Activated CD4-positive, alpha-beta memory T cell treated with anti-CD3 and anti-CD28 coated beads for 36 hours (primary cell): ENCODE results near the gene KIF9. TPM values are rescaled to one million over a fixed set of nuclear protein-coding genes. Genes with fewer than 3 reads are reported as not detected.
"Not testable (repeated sequence)": the region's sequence is repeated elsewhere in the genome, so short reads cannot be mapped to it uniquely, and the experiment has no call there.

ENCODE experiments used
- CTCF ChIA-PET: fragments of 350-600 bp; sonication (Branson Sonifier 250); formaldehyde crosslinking; loops from one replicate; lab custom pipeline; 2021; ENCODE audit warnings: antibody characterized with exemption, inconsistent platforms; lab: Charles Lee
- POLR2A ChIA-PET: fragments of 350-600 bp; sonication (Branson Sonifier 250); formaldehyde crosslinking; loops from one replicate; lab custom pipeline; 2021; ENCODE audit warnings: antibody characterized with exemption; lab: Charles Lee
- DNase-seq: peaks from one replicate; pipeline ENCODE4 v3.0.0-alpha.2; 2020
- H3K27ac Mint-ChIP-seq: one replicate; pipeline ENCODE4 v1.8.0; 2021; ENCODE audit warnings: mixed read lengths
- H3K27me3 Mint-ChIP-seq: one replicate; pipeline ENCODE4 v1.8.0; 2021; ENCODE audit warnings: mixed read lengths
- H3K36me3 Mint-ChIP-seq: one replicate; pipeline ENCODE4 v1.8.0; 2021; ENCODE audit warnings: mixed read lengths
- H3K4me1 Mint-ChIP-seq: one replicate; pipeline ENCODE4 v1.8.0; 2021; ENCODE audit warnings: low read depth, mixed read lengths
- H3K4me3 Mint-ChIP-seq: one replicate; pipeline ENCODE4 v1.8.0; 2021; ENCODE audit warnings: mild to moderate bottlenecking, mixed read lengths
- H3K9me3 Mint-ChIP-seq: one replicate; pipeline ENCODE4 v1.8.0; 2021; ENCODE audit warnings: mixed read lengths
- intact Hi-C: fragments of 100-400 bp; cut with micrococcal nuclease; formaldehyde crosslinking; loops from one replicate; pipeline ENCODE4 v1.15.1; 2023
- total RNA-seq, 2 experiments: library from RNA; stranded (reverse); gene quantifications; one replicate each; pipeline ENCODE4 v1.2.3, GENCODE V29; 2021

The KIF9 gene
- total RNA-seq, 2 experiments from 2014 or later: 3.3 to 4.9 TPM

- no peak for DNase-seq
- no peak overlapping the region for H3K4me3 Mint-ChIP-seq
- intact Hi-C loops: no loop called here
- POLR2A ChIA-PET: no interaction called here
- no peaks in the 10 kb centered on the region for H3K4me1 Mint-ChIP-seq
- no peaks in the 10 kb centered on the region for H3K27me3 Mint-ChIP-seq
- no peak overlapping the region for H3K27ac Mint-ChIP-seq
- no peaks in the 10 kb centered on the region for H3K36me3 Mint-ChIP-seq
- H3K9me3 Mint-ChIP-seq: no peaks in the 10 kb centered on the region
- CTCF ChIA-PET: no interaction called here
Observed at GRCh38 chr3:47245271-47245670, 37.3 kb downstream of the KIF9 start.

- CTCF ChIA-PET: no interaction called here
Observed at GRCh38 chr3:47244531-47245100, 38.0 kb downstream of the KIF9 start.

GRCh38 chr3:47243419-47244147, 39.0 kb downstream of the KIF9 start:
- POLR2A ChIA-PET: no interaction called here
- Mint-ChIP-seq H3K27me3 (no peaks in the 10 kb centered on the region), H3K4me1 (no peaks in the 10 kb centered on the region), H3K27ac (no peak overlapping the region), H3K36me3 (no peaks in the 10 kb centered on the region), H3K4me3 (no peak overlapping the region), H3K9me3 (no peaks in the 10 kb centered on the region)
- CTCF ChIA-PET: interaction anchor here (0.7 kb wide), 1 partner anchor 15 kb away, joined by 3 read pairs; no protein-coding TSS in a partner anchor
- DNase-seq: no peak
- intact Hi-C loops: no loop called here

More at GRCh38 chr3:47244531-47245100, 38.0 kb downstream of the KIF9 start:
- Mint-ChIP-seq H3K27me3 (no peaks in the 10 kb centered on the region), H3K36me3 (no peaks in the 10 kb centered on the region), H3K4me1 (no peaks in the 10 kb centered on the region), H3K27ac (no peak overlapping the region), H3K4me3 (no peak overlapping the region), H3K9me3 (no peaks in the 10 kb centered on the region)
- intact Hi-C loops: no loop called here
- POLR2A ChIA-PET: no interaction called here
- no peak for DNase-seq

- Mint-ChIP-seq H3K4me3 (no peak overlapping the region), H3K27me3 (no peaks in the 10 kb centered on the region), H3K36me3 (no peaks in the 10 kb centered on the region), H3K9me3 (no peaks in the 10 kb centered on the region), H3K4me1 (no peaks in the 10 kb centered on the region), H3K27ac (no peak overlapping the region)
- no peak for DNase-seq
- POLR2A ChIA-PET: no interaction called here
- intact Hi-C loops: no loop called here
- CTCF ChIA-PET: no interaction called here
Observed at GRCh38 chr3:47239929-47240328, 42.7 kb downstream of the KIF9 start.

GRCh38 chr3:47238017-47238416, 44.6 kb downstream of the KIF9 start:
- intact Hi-C loops: no loop called here
- Mint-ChIP-seq H3K4me1 (no peaks in the 10 kb centered on the region), H3K36me3 (no peaks in the 10 kb centered on the region), H3K27ac (no peak overlapping the region), H3K9me3 (no peaks in the 10 kb centered on the region), H3K27me3 (no peaks in the 10 kb centered on the region), H3K4me3 (no peak overlapping the region)
- no peak for DNase-seq
- ChIA-PET POLR2A (no interaction called here), CTCF (no interaction called here)

GRCh38 chr3:47228088-47228487, 54.5 kb downstream of the KIF9 start:
- intact Hi-C loops: no loop called here
- Mint-ChIP-seq H3K4me3 (no peak overlapping the region), H3K27ac (no peak overlapping the region), H3K4me1 (no peaks in the 10 kb centered on the region), H3K27me3 (no peaks in the 10 kb centered on the region), H3K36me3 (no peaks in the 10 kb centered on the region), H3K9me3 (no peaks in the 10 kb centered on the region)
- POLR2A ChIA-PET: no interaction called here
- DNase-seq: no peak
- CTCF ChIA-PET: no interaction called here

GRCh38 chr3:47227678-47228077, 54.9 kb downstream of the KIF9 start:
- DNase-seq: no peak
- intact Hi-C loops: no loop called here
- Mint-ChIP-seq H3K27ac (no peak overlapping the region), H3K9me3 (no peaks in the 10 kb centered on the region), H3K36me3 (no peaks in the 10 kb centered on the region), H3K4me3 (no peak overlapping the region), H3K27me3 (no peaks in the 10 kb centered on the region), H3K4me1 (no peaks in the 10 kb centered on the region)
- POLR2A ChIA-PET: no interaction called here
- CTCF ChIA-PET: no interaction called here

GRCh38 chr3:47225310-47225906, 57.2 kb downstream of the KIF9 start:
- POLR2A ChIA-PET: interaction anchor here (0.6 kb wide), 1 partner anchor 277 kb away, joined by 4 read pairs; no protein-coding TSS in a partner anchor
- intact Hi-C loops: no loop called here
- no peaks in the 10 kb centered on the region for H3K27me3 Mint-ChIP-seq
- H3K36me3 Mint-ChIP-seq: no peaks in the 10 kb centered on the region
- DNase-seq: no peak
- H3K4me1 Mint-ChIP-seq: no peaks in the 10 kb centered on the region
- no peak overlapping the region for H3K27ac Mint-ChIP-seq
- no peaks in the 10 kb centered on the region for H3K9me3 Mint-ChIP-seq
- no peak overlapping the region for H3K4me3 Mint-ChIP-seq
- CTCF ChIA-PET: no interaction called here

- H3K9me3 Mint-ChIP-seq: no peaks in the 10 kb centered on the region
- no peak overlapping the region for H3K27ac Mint-ChIP-seq
- intact Hi-C loops: no loop called here
- H3K4me1 Mint-ChIP-seq: no peaks in the 10 kb centered on the region
- CTCF ChIA-PET: no interaction called here
- POLR2A ChIA-PET: interaction anchor here (0.7 kb wide), 1 partner anchor 23 kb away, joined by 3 read pairs; no protein-coding TSS in a partner anchor
- no peak for DNase-seq
- no peak overlapping the region for H3K4me3 Mint-ChIP-seq
- H3K36me3 Mint-ChIP-seq: no peaks in the 10 kb centered on the region
- no peaks in the 10 kb centered on the region for H3K27me3 Mint-ChIP-seq
Observed at GRCh38 chr3:47223755-47224154, 58.8 kb downstream of the KIF9 start.

GRCh38 chr3:47221798-47222197, 60.8 kb downstream of the KIF9 start:
- Mint-ChIP-seq H3K4me3 (no peak overlapping the region), H3K27me3 (no peaks in the 10 kb centered on the region), H3K27ac (no peak overlapping the region), H3K36me3 (no peaks in the 10 kb centered on the region), H3K4me1 (no peaks in the 10 kb centered on the region), H3K9me3 (no peaks in the 10 kb centered on the region)
- intact Hi-C loops: no loop called here
- DNase-seq: no peak
- POLR2A ChIA-PET: no interaction called here
- CTCF ChIA-PET: no interaction called here

GRCh38 chr3:47210863-47211405, 71.7 kb downstream of the KIF9 start:
- no peaks in the 10 kb centered on the region for H3K4me1 Mint-ChIP-seq
- H3K36me3 Mint-ChIP-seq: no peaks in the 10 kb centered on the region
- no peak for DNase-seq
- H3K27ac Mint-ChIP-seq: no peak overlapping the region
- ChIA-PET POLR2A (interaction anchor here (0.6 kb wide), 1 partner anchor 23 kb away, joined by 4 read pairs; no protein-coding TSS in a partner anchor), CTCF (interaction anchor here (0.8 kb wide), 1 partner anchor 15 kb away, joined by 3 read pairs; no protein-coding TSS in a partner anchor)
- no peak overlapping the region for H3K4me3 Mint-ChIP-seq
- intact Hi-C loops: no loop called here
- no peaks in the 10 kb centered on the region for H3K27me3 Mint-ChIP-seq
- no peaks in the 10 kb centered on the region for H3K9me3 Mint-ChIP-seq

- CTCF ChIA-PET, POLR2A ChIA-PET, H3K4me1 Mint-ChIP-seq, H3K27me3 Mint-ChIP-seq, H3K4me3 Mint-ChIP-seq, H3K27ac Mint-ChIP-seq, intact Hi-C loops, DNase-seq, H3K36me3 Mint-ChIP-seq, H3K9me3 Mint-ChIP-seq: not testable (repeated sequence)
Observed at GRCh38 chr3:47206022-47206421, 76.6 kb downstream of the KIF9 start.
